ENCODE data around the gene NECAB2. TPM values are rescaled to one million over a fixed set of nuclear protein-coding genes. Genes with fewer than 3 reads are reported as not detected.
A peak's percentile ranks its signal among the peaks of the same experiment; 100 is the strongest.

The NECAB2 gene
- polyA plus RNA-seq, 2 of the 4 experiments (the other 2 are of a cell fraction), result 1.1 to 1.4 TPM

DNA sequence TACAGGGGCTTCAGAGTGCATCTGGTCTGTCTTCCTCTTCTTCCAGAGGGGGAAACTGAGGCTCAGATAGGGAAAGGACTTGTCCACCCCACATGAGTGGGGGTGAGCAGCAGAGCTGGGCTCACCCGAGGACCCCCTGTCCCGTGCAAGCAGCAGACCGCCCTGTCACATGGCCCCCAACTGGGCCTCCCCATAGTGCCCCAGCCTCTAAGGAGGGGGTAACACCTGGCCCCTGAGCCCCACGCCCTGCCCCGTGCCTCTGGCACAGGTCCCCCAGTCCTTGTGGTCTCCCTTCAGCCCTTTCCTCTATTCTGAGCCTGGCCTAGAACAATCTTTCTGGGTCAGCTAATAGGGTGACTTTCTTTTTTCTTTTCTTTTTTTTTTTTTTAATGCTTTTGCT, 6.5 kb upstream of the NECAB2 start:
- 91% methylated on average over 5 of the region's 5 CpGs for WGBS (ENCODE audit: missing lambda C conversion rate)
- CTCF ChIA-PET, result interaction anchor here (1.0 to 16.1 kb wide), 4 partner anchors 8 to 102 kb away, joined by 3 to 414 read pairs (median 4); no protein-coding TSS in a partner anchor

DNA sequence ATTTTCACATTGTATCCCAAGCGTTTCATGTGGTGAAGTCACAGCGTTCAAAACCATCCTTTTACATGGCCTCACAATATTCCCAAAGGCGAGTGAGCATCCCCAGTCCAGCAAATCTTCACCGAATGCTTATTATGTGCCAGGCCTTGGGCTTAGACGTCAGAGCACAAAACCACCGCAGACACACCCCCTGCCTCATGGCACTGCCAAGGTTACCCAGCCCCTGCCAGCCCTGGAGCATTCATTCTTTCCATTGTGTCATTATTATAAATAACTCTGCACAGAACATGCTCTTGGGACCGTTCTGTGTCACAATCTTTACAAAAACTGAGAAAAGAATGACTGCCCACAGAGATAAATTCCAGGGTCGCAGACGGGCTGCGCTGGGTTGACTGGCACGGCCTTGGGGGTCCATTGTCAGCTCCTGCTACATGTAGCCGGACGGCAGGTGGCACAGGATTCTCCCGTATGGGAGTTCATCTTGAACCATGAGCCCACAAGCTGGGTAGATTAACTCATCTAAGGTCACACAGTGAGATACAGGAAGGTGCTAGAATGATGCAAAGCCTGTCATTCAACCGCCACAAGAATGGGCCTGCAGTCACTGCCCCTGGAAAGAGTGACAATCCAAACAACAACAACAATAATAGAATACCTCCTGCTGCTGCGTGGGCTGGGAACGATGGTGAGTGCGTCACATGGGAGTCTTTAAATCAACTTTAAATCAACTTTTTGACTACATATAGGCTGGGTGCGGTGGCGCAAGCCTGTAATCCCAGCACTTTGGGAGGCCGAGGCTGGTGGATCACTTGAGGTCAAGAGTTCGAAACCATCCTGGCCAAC, 4.5 kb upstream of the NECAB2 start:
- ATAC-seq, result no peak
- no peak overlapping the region for H3K4me2 ChIP-seq
- POLR2A ChIA-PET, result interaction anchor here (1.2 kb wide), 1 partner anchor 10 kb away, joined by 6 read pairs; the partner anchor contains the start of gene OSGIN1
- H3K4me3 ChIP-seq, result no peak overlapping the region
- 89% methylated on average over 22 of the region's 22 CpGs for WGBS (ENCODE audit: missing lambda C conversion rate)
- TF ChIP-seq, protein P1, sequence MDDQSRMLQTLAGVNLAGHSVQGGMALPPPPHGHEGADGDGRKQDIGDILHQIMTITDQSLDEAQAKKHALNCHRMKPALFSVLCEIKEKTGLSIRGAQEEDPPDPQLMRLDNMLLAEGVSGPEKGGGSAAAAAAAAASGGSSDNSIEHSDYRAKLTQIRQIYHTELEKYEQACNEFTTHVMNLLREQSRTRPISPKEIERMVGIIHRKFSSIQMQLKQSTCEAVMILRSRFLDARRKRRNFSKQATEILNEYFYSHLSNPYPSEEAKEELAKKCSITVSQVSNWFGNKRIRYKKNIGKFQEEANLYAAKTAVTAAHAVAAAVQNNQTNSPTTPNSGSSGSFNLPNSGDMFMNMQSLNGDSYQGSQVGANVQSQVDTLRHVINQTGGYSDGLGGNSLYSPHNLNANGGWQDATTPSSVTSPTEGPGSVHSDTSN (IDR thresholded peaks at IDR 0.05), result no peak
- TF ChIP-seq JUN (IDR thresholded peaks at IDR 0.05), result 0 out of 5 replicates have a peak, but pooled peaks of 1 of the 2 experiments have one; percentile 2
- CTCF ChIA-PET, result interaction anchor here (1.3 to 16.1 kb wide), 3 partner anchors 9 to 101 kb away, joined by 6 to 414 read pairs (median 6); no protein-coding TSS in a partner anchor
- no peaks in the 10 kb centered on the region for H3K4me1 ChIP-seq
- FAIRE-seq, result no peak
- H3K27ac ChIP-seq, result no peak overlapping the region
- no peaks in the 10 kb centered on the region for H3K9me3 ChIP-seq
- no peak for DNase-seq (ENCODE audit: low read depth in 1 of 2, low spot score in 1 of 2)

More for the DNA sequence above, 6.5 kb upstream of the NECAB2 start:
- TF ChIP-seq RAD21 (conservative IDR thresholded peaks at IDR 0.05 in 1 of 2, IDR thresholded peaks at IDR 0.05 in 1 of 2), result no peak
- TF ChIP-seq CHD2 (IDR thresholded peaks at IDR 0.05; ENCODE audit: low read length, partially characterized antibody), result no peak
- TF ChIP-seq, protein P1 (IDR thresholded peaks at IDR 0.05), result no peak
- FAIRE-seq (no peak), ATAC-seq (no peak), DNase-seq (ENCODE audit: low read depth in 1 of 2, low spot score in 1 of 2) (no peak)
- Histone ChIP-seq H3K9me3 (no peaks in the 10 kb centered on the region), H3K4me1 (peaks cover 4% of the 10 kb centered on the region; the same call in 2 of the 3 replicates), H3K4me2 (no peak overlapping the region), H3K27ac (no peak overlapping the region), H3K4me3 (no peak overlapping the region)
- POLR2A ChIA-PET, result no interaction called here

DNA sequence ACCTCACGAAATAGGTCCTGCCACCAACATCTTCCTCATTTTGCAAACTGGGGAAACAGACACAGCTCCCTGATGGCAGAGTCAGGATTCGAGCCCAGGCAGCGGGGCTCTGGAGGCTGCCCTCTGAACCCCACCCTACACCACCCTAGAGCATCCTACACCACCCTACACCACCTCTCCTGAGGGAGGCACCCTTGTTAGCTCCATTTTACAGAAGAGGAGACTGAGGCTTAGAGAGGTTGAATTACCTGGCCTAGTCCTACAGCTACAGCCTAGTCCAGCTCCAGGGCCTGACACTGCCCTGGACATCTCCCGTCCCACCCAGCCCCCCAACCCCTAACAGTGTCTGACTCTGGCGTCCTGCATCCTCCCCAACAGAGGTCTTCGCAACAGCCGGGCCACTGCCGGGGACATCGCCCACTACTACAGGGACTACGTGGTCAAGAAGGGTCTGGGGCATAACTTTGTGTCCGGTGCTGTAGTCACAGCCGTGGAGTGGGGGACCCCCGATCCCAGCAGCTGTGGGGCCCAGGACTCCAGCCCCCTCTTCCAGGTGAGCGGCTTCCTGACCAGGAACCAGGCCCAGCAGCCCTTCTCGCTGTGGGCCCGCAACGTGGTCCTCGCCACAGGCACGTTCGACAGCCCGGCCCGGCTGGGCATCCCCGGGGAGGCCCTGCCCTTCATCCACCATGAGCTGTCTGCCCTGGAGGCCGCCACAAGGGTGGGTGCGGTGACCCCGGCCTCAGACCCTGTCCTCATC, 3.2 kb upstream of the NECAB2 start:
- POLR2A ChIA-PET, result interaction anchor here (0.6 to 1.2 kb wide), 2 partner anchors 11 to 162 kb away, joined by 4 to 6 read pairs; partner anchors contain the start of gene OSGIN1
- peak in 1 of 2 experiments; percentile 8; a peak in 3 of 6 replicates for ATAC-seq
- no peaks in the 10 kb centered on the region for H3K4me1 ChIP-seq
- no peak overlapping the region for H3K4me2 ChIP-seq
- no peak overlapping the region for H3K4me3 ChIP-seq
- no peak overlapping the region for H3K27ac ChIP-seq
- no peak for DNase-seq (ENCODE audit: low read depth in 1 of 2, low spot score in 1 of 2)
- no peak for FAIRE-seq
- CTCF ChIA-PET, result interaction anchor here (0.6 to 16.1 kb wide), 8 partner anchors 8 to 99 kb away, joined by 3 to 414 read pairs (median 6); no protein-coding TSS in a partner anchor
- H3K9me3 ChIP-seq, result no peaks in the 10 kb centered on the region
- WGBS (ENCODE audit: missing lambda C conversion rate), result 88% methylated on average over 15 of the region's 26 CpGs
- TF ChIP-seq ZSCAN20 (CRISPR knock-in tag; IDR thresholded peaks at IDR 0.05), result no peak
- no peak for TF ChIP-seq HEYL (CRISPR knock-in tag; IDR thresholded peaks at IDR 0.05)
- no peak for TF ChIP-seq PHF8 (IDR thresholded peaks at IDR 0.05; ENCODE audit: borderline replicate concordance, low read depth)
- TF ChIP-seq HOXB5 (CRISPR knock-in tag; IDR thresholded peaks at IDR 0.05), result no peak
- no peak for TF ChIP-seq GATA3 (IDR thresholded peaks at IDR 0.05; ENCODE audit: borderline replicate concordance)
- TF ChIP-seq TP53 (CRISPR knock-in tag; IDR thresholded peaks at IDR 0.05), result peak; percentile 23; the same call in 1 of the 2 replicates
- peak; percentile 21; the same call in 1 of the 2 replicates for TF ChIP-seq RARB (CRISPR knock-in tag; IDR thresholded peaks at IDR 0.05)
- TF ChIP-seq, protein P2, sequence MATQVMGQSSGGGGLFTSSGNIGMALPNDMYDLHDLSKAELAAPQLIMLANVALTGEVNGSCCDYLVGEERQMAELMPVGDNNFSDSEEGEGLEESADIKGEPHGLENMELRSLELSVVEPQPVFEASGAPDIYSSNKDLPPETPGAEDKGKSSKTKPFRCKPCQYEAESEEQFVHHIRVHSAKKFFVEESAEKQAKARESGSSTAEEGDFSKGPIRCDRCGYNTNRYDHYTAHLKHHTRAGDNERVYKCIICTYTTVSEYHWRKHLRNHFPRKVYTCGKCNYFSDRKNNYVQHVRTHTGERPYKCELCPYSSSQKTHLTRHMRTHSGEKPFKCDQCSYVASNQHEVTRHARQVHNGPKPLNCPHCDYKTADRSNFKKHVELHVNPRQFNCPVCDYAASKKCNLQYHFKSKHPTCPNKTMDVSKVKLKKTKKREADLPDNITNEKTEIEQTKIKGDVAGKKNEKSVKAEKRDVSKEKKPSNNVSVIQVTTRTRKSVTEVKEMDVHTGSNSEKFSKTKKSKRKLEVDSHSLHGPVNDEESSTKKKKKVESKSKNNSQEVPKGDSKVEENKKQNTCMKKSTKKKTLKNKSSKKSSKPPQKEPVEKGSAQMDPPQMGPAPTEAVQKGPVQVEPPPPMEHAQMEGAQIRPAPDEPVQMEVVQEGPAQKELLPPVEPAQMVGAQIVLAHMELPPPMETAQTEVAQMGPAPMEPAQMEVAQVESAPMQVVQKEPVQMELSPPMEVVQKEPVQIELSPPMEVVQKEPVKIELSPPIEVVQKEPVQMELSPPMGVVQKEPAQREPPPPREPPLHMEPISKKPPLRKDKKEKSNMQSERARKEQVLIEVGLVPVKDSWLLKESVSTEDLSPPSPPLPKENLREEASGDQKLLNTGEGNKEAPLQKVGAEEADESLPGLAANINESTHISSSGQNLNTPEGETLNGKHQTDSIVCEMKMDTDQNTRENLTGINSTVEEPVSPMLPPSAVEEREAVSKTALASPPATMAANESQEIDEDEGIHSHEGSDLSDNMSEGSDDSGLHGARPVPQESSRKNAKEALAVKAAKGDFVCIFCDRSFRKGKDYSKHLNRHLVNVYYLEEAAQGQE (IDR thresholded peaks at IDR 0.05), result no peak
- TF ChIP-seq JUNB (IDR thresholded peaks at IDR 0.05), result no peak
- peak; percentile 90 for TF ChIP-seq POLR2AphosphoS2 (conservative IDR thresholded peaks at IDR 0.05; ENCODE audit: low read length)
- TF ChIP-seq, protein P3, sequence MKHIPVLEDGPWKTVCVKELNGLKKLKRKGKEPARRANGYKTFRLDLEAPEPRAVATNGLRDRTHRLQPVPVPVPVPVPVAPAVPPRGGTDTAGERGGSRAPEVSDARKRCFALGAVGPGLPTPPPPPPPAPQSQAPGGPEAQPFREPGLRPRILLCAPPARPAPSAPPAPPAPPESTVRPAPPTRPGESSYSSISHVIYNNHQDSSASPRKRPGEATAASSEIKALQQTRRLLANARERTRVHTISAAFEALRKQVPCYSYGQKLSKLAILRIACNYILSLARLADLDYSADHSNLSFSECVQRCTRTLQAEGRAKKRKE (CRISPR knock-in tag; IDR thresholded peaks at IDR 0.05; ENCODE audit: low read depth), result no peak
- TF ChIP-seq RNF2 (IDR thresholded peaks at IDR 0.05; ENCODE audit: borderline replicate concordance, low read depth), result no peak
- no peak for TF ChIP-seq FOSL2 (IDR thresholded peaks at IDR 0.05)
- TF ChIP-seq FOSL2 (CRISPR knock-in tag; IDR thresholded peaks at IDR 0.05), result no peak

All from A549 (cell line).